A673 (cell line): ENCODE data around the gene ECI2. TPM values are rescaled to one million over a fixed set of nuclear protein-coding genes. Genes with fewer than 3 reads are reported as not detected.

Experiments
- BruUV-seq: library from RNA; stranded (reverse); fragments of 400-500 nt; replicated peaks from 2 replicates; lab custom pipeline; 2021; lab: Mats Ljungman, UMichigan
- CTCF ChIA-PET: fragments of 300-600 bp; sonication (Branson Sonifier 250); formaldehyde crosslinking; loops from one replicate; lab custom pipeline; 2022; ENCODE audit warnings: antibody characterized with exemption; lab: Charles Lee
- POLR2A ChIA-PET: fragments of 300-600 bp; sonication (Branson Sonifier 250); formaldehyde crosslinking; loops from one replicate; lab custom pipeline; 2022; ENCODE audit warnings: antibody characterized with exemption; ENCODE audit not compliant: low non-redundant PET; lab: Charles Lee
- DNase-seq: peaks from one replicate; pipeline ENCODE4 v3.0.0-alpha.2; 2015; ENCODE audit warnings: low spot score
- H3K27ac ChIP-seq: fragments of 200-600 bp; sonication (generic); 2 replicates; pipeline ENCODE4 v1.5.1; 2016; ENCODE audit warnings: mixed run types, low read depth, mild to moderate bottlenecking, mixed read lengths, antibody characterized with exemption, low read length; ENCODE audit not compliant: poor library complexity, severe bottlenecking
- H3K27me3 ChIP-seq: fragments of 200-600 bp; sonication (generic); replicated peaks from 2 replicates; pipeline ENCODE4 v1.6.1; 2017; ENCODE audit warnings: mixed run types, low read depth, mild to moderate bottlenecking, mixed read lengths, antibody characterized with exemption, low read length; ENCODE audit not compliant: insufficient read depth, poor library complexity
- H3K36me3 ChIP-seq: fragments of 200-600 bp; sonication (generic); 2 replicates; pipeline ENCODE4 v1.6.1; 2016; ENCODE audit warnings: mixed run types, mild to moderate bottlenecking, mixed read lengths, antibody characterized with exemption, low read length; ENCODE audit not compliant: insufficient read depth, poor library complexity, severe bottlenecking
- H3K4me1 ChIP-seq: fragments of 200-600 bp; sonication (generic); 2 replicates; pipeline ENCODE4 v1.6.1; 2017; ENCODE audit warnings: mixed run types, mild to moderate bottlenecking, mixed read lengths, antibody characterized with exemption, low read length; ENCODE audit not compliant: insufficient read depth, poor library complexity, severe bottlenecking
- H3K4me3 ChIP-seq: fragments of 200-600 bp; sonication (generic); 2 replicates; pipeline ENCODE4 v1.5.1; 2016; ENCODE audit warnings: low read depth, mixed run types, mild to moderate bottlenecking, mixed read lengths, low read length; ENCODE audit not compliant: poor library complexity, severe bottlenecking
- H3K9me3 ChIP-seq: fragments of 200-600 bp; sonication (generic); 2 replicates; pipeline ENCODE4 v1.6.1; 2016; ENCODE audit warnings: mixed run types, low read depth, mild to moderate bottlenecking, mixed read lengths, antibody characterized with exemption, low read length; ENCODE audit not compliant: poor library complexity, severe bottlenecking
- EZH2 ChIP-seq: fragments of 200-600 bp; sonication (generic); IDR thresholded peaks from 2 replicates; pipeline ENCODE4 v1.6.1; 2017; ENCODE audit warnings: borderline replicate concordance, low read depth, mild to moderate bottlenecking, mixed read lengths, antibody characterized with exemption, low read length; ENCODE audit not compliant: poor library complexity, severe bottlenecking
- intact Hi-C: fragments of 100-400 bp; cut with micrococcal nuclease; formaldehyde crosslinking; loops from one replicate; pipeline ENCODE4 v1.10.0; 2022; ENCODE audit not compliant: unreplicated experiment
- total RNA-seq: library from RNA; stranded (reverse); gene quantifications from 2 replicates; pipeline ENCODE4 v1.2.3, GENCODE V29; 2021
- TF ChIP-seq, protein P1 (sequence below): fragments of 300-800, 200-600 bp; sonication (generic); conservative IDR thresholded peaks from 2 replicates; pipeline ENCODE4 v1.5.1; 2017; ENCODE audit warnings: low read depth, mild to moderate bottlenecking, antibody characterized with exemption, low read length, moderate library complexity, mixed read lengths

Gene ECI2
- total RNA-seq, 1 experiment from 2014 or later: 56.3 TPM

DNA sequence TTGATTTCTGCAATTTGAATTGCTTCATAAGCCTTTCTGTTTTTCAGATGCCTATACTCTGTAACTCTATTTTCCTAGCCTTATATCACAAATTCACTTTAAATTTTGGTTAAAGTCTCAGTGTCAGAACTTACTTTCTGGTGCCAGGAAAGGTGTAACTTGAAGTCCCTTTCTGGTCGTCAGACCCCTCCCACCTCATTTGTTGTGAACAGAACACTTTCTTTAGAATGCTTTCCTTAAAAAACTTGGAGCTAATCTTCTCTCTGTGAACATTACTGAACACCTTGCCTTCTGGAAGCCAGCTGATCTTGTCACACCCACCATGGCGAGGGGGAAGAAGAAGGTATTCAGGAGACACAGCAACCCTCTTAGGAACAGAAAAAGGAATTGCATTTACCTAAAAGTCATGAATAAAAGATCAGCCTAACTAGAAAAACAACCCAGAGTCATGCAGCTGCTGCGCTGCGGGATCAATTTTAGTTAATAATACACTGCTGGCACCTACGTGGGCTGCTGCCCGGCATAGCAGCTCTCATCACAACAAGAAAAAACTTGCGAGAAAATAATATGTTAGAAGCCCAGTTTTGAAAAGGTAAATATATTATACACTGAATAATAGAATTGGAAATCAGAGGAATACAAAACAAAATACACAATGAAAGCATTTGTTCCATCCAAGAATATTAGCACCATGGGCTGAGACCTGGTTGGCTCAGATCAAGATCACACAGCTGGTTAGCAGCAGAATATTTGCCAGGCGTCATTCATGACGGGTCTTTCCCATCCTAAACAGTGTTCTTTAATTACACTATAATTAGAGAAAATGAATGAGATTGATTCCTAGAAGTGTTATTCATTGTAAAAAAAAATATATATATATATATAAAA is 50.7 kb downstream of the ECI2 start:
- DNase-seq: no peak
- intact Hi-C loops: no loop called here
- BruUV-seq: no TSS peak
- ChIA-PET POLR2A (no interaction called here), CTCF (no interaction called here)
- no peaks in the 10 kb centered on the region for H3K4me1 ChIP-seq
- H3K9me3 ChIP-seq: no peaks in the 10 kb centered on the region
- H3K27ac ChIP-seq: no peak overlapping the region
- no peak overlapping the region for H3K4me3 ChIP-seq
- H3K36me3 ChIP-seq: no peaks in the 10 kb centered on the region
- no peaks in the 10 kb centered on the region for H3K27me3 ChIP-seq
- no peak for TF ChIP-seq EZH2
- TF ChIP-seq, protein P1, sequence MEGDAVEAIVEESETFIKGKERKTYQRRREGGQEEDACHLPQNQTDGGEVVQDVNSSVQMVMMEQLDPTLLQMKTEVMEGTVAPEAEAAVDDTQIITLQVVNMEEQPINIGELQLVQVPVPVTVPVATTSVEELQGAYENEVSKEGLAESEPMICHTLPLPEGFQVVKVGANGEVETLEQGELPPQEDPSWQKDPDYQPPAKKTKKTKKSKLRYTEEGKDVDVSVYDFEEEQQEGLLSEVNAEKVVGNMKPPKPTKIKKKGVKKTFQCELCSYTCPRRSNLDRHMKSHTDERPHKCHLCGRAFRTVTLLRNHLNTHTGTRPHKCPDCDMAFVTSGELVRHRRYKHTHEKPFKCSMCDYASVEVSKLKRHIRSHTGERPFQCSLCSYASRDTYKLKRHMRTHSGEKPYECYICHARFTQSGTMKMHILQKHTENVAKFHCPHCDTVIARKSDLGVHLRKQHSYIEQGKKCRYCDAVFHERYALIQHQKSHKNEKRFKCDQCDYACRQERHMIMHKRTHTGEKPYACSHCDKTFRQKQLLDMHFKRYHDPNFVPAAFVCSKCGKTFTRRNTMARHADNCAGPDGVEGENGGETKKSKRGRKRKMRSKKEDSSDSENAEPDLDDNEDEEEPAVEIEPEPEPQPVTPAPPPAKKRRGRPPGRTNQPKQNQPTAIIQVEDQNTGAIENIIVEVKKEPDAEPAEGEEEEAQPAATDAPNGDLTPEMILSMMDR: no peak

DNA sequence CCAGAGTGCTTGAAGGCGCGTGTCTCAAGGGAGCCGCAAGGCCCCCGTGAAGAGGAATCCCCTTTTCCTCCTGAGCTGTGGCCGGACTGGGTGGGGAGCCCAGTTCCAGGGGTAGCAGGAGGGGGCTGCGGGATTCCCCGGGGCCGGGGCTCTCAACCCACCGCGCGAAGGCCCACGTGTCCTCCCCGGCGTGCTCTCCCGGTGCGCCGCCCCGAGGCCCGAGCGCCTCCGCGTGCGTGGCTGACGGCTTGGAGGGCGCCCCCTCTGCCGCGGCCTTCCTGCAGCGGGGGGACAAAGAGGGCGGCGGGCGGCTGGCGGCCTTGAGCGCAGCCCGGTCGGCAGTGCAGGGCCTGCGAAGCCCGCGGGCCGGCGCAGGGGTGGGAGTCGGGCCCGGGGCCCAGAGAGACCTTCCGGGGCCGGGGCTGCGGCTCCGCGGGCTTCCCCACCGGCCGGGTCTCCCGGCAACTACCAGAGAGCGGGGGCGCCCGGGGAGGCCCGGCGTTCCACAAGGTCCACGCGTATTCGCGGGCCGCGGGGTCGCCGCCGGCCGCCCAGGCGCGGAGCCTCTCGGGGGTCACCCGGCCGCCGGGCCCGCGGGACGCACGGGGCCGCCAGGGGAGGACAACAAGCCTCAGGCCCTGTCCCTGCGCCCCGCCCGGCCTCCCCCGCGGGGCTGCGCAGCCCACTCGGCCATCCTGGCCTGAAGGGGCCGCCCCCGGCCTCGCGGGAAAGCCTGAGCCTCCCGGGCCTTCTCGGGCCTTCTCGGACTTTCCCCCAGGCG is 56.5 kb downstream of the ECI2 start, which contains the start of gene FAM217A:
Gene FAM217A (minus strand): TSS at position 447 of the 781 bp plus-strand sequence. CDS start 1,723 bp downstream, outside the sequence.
- DNase-seq: no peak
- no peaks in the 10 kb centered on the region for H3K36me3 ChIP-seq
- intact Hi-C loops: no loop called here
- POLR2A ChIA-PET: no interaction called here
- H3K27ac ChIP-seq: no peak within 1 kb of the TSS
- no TSS peak for BruUV-seq
- no peaks in the 10 kb centered on the region for H3K9me3 ChIP-seq
- CTCF ChIA-PET: no interaction called here
- no peak within 1 kb of the TSS for H3K4me3 ChIP-seq
- TF ChIP-seq EZH2: no peak
- TF ChIP-seq, protein P1: no peak
- H3K27me3 ChIP-seq: no peaks in the 10 kb centered on the region
- H3K4me1 ChIP-seq: no peaks in the 10 kb centered on the region

DNA sequence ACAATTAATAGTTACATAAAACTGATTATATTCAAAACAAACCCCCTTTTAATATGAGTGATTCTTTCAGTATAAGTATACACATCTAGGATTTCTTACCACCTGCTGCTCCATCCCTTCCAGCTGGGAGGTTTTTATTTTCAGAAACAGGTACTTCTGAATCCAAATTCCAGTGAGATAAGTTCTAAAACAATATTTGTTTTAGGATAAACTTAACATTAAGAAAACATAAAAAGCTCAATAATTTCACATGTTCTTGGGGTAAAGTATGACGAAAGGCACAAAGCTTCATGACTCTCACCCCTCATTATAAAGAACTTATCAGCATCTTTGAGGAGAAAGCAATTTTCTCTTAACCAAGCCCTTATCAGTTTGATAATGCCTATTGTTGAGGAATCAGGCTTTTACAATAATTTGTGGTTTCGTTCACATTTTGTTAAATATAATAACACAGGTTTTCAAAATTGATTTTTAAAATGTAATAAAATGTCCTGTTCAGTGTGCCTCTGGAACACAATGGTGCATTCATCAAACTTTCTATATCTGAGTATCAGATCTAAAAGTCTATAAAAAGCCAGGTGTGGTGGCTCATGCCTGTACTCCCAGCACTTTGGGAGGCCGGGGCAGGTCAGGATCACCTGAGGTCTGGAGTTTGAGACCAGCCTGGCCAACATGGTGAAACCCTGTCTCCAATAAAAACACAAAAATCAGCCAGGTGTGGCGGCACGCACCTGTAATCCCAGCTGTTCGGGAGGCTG is 60.7 kb downstream of the ECI2 start:
- intact Hi-C loops: no loop called here
- H3K27ac ChIP-seq: no peak overlapping the region
- DNase-seq: no peak
- CTCF ChIA-PET: no interaction called here
- POLR2A ChIA-PET: no interaction called here
- TF ChIP-seq, protein P1: no peak
- TF ChIP-seq EZH2: no peak
- no peaks in the 10 kb centered on the region for H3K9me3 ChIP-seq
- no peaks in the 10 kb centered on the region for H3K27me3 ChIP-seq
- BruUV-seq: no TSS peak
- H3K4me3 ChIP-seq: no peak overlapping the region
- H3K4me1 ChIP-seq: no peaks in the 10 kb centered on the region
- H3K36me3 ChIP-seq: no peaks in the 10 kb centered on the region
